Fibroblast of lung (primary cell): ENCODE measurements around the gene BAIAP2. TPM values are rescaled to one million over a fixed set of nuclear protein-coding genes. Genes with fewer than 3 reads are reported as not detected.

ENCODE experiments used
- DNase-seq, 2 donors: peaks; one replicate each; pipeline versions ENCODE4 v3.0.0 to v3.0.0-alpha.2; 2010; ENCODE audit warnings: low read depth in 2 of 2
- H2AFZ ChIP-seq: 2 replicates; pipeline ENCODE4 v1.5.1; 2012; ENCODE audit warnings: low read length, control low read depth, inconsistent platforms
- H3K27ac ChIP-seq: 2 replicates; pipeline ENCODE4 v1.5.1; 2011; ENCODE audit warnings: low read length, control low read depth; ENCODE audit not compliant: insufficient read depth
- H3K27me3 ChIP-seq: 2 replicates; pipeline ENCODE4 v1.5.1; 2011; ENCODE audit warnings: mild to moderate bottlenecking, low read length; ENCODE audit not compliant: control insufficient read depth, insufficient read depth
- H3K36me3 ChIP-seq: 2 replicates; pipeline ENCODE4 v1.5.1; 2011; ENCODE audit warnings: low read length; ENCODE audit not compliant: control insufficient read depth, insufficient read depth
- H3K4me1 ChIP-seq: 2 replicates; pipeline ENCODE4 v1.5.1; 2011; ENCODE audit warnings: low read length; ENCODE audit not compliant: control insufficient read depth, insufficient read depth; ENCODE audit errors: extremely low read depth
- H3K4me2 ChIP-seq: 2 replicates; pipeline ENCODE4 v1.5.1; 2011; ENCODE audit warnings: low read length, control low read depth; ENCODE audit not compliant: insufficient read depth; ENCODE audit errors: extremely low read depth
- H3K4me3 ChIP-seq, 4 experiments: fragments of 200-600 bp in 1 of 4; sonication (generic) in 1 of 4; replicated peaks in 1 of 4; 2 replicates each; pipeline ENCODE4 v1.5.1; 2011 to 2016; ENCODE audit warnings: low read length in 4 of 4, low read depth in 3 of 4, mild to moderate bottlenecking in 3 of 4, control low read depth in 2 of 4, inconsistent platforms in 1 of 4, mixed read lengths in 1 of 4; ENCODE audit not compliant: insufficient read depth in 1 of 4; ENCODE audit errors: control extremely low read depth in 1 of 4
- H3K79me2 ChIP-seq: 2 replicates; pipeline ENCODE4 v1.5.1; 2012; ENCODE audit warnings: mild to moderate bottlenecking, low read length, inconsistent platforms; ENCODE audit not compliant: control insufficient read depth, insufficient read depth
- H3K9ac ChIP-seq: 2 replicates; pipeline ENCODE4 v1.5.1; 2011; ENCODE audit warnings: mild to moderate bottlenecking, low read length, control low read depth; ENCODE audit not compliant: insufficient read depth
- H3K9me3 ChIP-seq: 2 replicates; pipeline ENCODE4 v1.5.1; 2012; ENCODE audit warnings: low read depth, low read length; ENCODE audit not compliant: control insufficient read depth, insufficient read depth
- H4K20me1 ChIP-seq: 2 replicates; pipeline ENCODE4 v1.5.1; 2011; ENCODE audit warnings: low read length; ENCODE audit not compliant: control insufficient read depth, insufficient read depth; ENCODE audit errors: extremely low read depth
- EZH2 ChIP-seq: IDR thresholded peaks from 2 replicates; pipeline ENCODE4 v1.5.1; 2012; ENCODE audit warnings: low read length, control low read depth, mild to moderate bottlenecking; ENCODE audit errors: missing control alignments
- polyA plus RNA-seq, 2 donors: library from polyadenylated mRNA; depleted of rRNA in 1 of 2; stranded (reverse) in 1 of 2; unstranded in 1 of 2; fragments of >200 nt; gene quantifications; 2 replicates each; pipeline ENCODE4 v1.2.1, GENCODE V29; 2011 to 2012; ENCODE audit warnings: missing spikeins in 1 of 2
- total RNA-seq: library from RNA; depleted of rRNA; stranded (reverse); fragments of >200 nt; gene quantifications from 2 replicates; pipeline ENCODE4 v1.2.1, GENCODE V29; 2014
- TF ChIP-seq, protein P1 (sequence below), 2 donors: IDR thresholded peaks in 1 of 2; conservative IDR thresholded peaks in 1 of 2; 1 replicate in 1 of 2; 2 replicates in 1 of 2; pipeline ENCODE4 v1.5.1; 2011 to 2012; ENCODE audit warnings: low read length in 2 of 2, control low read depth in 1 of 2, inconsistent platforms in 1 of 2, low read depth in 1 of 2, mild to moderate bottlenecking in 1 of 2

The BAIAP2 gene
- total and polyA plus RNA-seq, 2 donors (not counting 1 experiment from before 2014, with no cell fraction given) = 6.0 to 13.4 TPM

DNA sequence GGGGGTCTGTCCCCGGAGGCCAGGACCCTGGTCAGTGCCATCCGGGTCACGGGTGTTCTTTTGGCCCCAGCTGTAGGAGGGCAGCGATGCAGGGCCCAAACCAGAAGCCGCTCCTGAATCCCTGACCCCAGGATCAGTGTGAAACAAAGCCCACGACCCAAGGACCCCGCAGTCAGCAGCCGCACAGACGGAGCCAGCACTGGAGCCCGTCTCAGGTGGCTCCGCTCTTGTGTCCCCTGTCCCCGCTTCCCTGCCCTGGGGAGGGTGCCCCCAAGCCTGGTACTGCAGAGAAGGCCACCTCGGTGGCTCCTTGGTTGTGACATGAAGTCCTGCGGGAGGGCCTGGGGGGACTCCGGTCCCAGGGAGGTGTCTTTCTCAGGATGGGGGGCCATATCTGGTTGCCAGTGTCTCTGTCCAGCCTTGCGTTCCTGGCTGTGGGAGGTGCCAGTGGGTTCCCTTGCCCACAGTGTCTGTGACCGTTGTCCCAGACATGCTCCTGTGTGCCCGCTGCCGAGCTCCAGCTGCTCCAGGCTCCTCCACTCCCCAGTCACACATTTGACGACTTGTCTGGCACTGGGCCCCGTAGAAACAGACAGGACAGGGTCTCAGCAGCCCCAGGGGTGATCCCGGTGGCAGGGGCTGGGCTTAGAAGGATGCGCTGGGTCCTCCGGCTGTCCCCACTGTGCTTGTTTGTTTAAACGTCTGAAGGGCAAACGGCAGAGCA, 33.6 kb downstream of the BAIAP2 start:
- H3K27me3 ChIP-seq = no peaks in the 10 kb centered on the region
- H2AFZ ChIP-seq = no peak overlapping the region
- H3K27ac ChIP-seq = no peak overlapping the region
- H3K4me2 ChIP-seq = no peak overlapping the region
- H3K9me3 ChIP-seq = no peaks in the 10 kb centered on the region
- no peaks in the 10 kb centered on the region for H3K36me3 ChIP-seq
- DNase-seq = no peak
- no peaks in the 10 kb centered on the region for H4K20me1 ChIP-seq
- TF ChIP-seq EZH2 = no peak
- TF ChIP-seq, protein P1, sequence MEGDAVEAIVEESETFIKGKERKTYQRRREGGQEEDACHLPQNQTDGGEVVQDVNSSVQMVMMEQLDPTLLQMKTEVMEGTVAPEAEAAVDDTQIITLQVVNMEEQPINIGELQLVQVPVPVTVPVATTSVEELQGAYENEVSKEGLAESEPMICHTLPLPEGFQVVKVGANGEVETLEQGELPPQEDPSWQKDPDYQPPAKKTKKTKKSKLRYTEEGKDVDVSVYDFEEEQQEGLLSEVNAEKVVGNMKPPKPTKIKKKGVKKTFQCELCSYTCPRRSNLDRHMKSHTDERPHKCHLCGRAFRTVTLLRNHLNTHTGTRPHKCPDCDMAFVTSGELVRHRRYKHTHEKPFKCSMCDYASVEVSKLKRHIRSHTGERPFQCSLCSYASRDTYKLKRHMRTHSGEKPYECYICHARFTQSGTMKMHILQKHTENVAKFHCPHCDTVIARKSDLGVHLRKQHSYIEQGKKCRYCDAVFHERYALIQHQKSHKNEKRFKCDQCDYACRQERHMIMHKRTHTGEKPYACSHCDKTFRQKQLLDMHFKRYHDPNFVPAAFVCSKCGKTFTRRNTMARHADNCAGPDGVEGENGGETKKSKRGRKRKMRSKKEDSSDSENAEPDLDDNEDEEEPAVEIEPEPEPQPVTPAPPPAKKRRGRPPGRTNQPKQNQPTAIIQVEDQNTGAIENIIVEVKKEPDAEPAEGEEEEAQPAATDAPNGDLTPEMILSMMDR (conservative IDR thresholded peaks at IDR 0.05 in 1 of 2, IDR thresholded peaks at IDR 0.05 in 1 of 2; ENCODE audit: low read depth in 1 of 2, low read length in 2 of 2) = no peak
- no peaks in the 10 kb centered on the region for H3K79me2 ChIP-seq
- H3K9ac ChIP-seq = no peak overlapping the region
- H3K4me3 ChIP-seq = no peak overlapping the region
- H3K4me1 ChIP-seq = peaks cover 3% of the 10 kb centered on the region

DNA sequence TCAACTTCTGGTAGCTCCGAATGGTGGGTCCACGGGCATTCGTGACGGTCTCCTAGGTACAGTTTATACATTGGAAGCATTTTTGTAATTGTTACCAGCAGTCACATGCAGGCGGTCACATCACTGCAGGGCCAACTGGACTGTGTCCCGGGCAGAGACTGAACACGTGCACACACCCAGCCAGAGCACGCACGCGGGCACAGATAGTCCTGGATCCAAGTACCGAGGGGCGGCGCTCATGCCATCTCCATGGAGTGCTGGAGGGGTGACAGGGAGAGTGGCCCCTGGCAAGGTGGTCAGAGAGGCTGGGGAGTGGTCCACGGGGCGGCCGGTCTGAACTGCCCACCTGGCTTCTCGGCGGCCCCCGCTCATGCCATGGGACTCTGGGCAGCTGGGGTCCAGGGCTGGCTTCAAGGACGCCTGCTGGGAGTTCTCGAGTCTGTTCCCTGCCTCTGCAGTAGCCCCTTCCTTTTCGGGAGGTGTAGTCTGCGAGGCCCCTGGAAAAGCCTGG, 34.2 kb downstream of the BAIAP2 start:
- H2AFZ ChIP-seq = no peak overlapping the region
- no peak overlapping the region for H3K4me3 ChIP-seq
- H3K79me2 ChIP-seq = no peaks in the 10 kb centered on the region
- no peak overlapping the region for H3K4me2 ChIP-seq
- no peak overlapping the region for H3K27ac ChIP-seq
- no peak for TF ChIP-seq EZH2
- TF ChIP-seq, protein P1 (conservative IDR thresholded peaks at IDR 0.05 in 1 of 2, IDR thresholded peaks at IDR 0.05 in 1 of 2; ENCODE audit: low read depth in 1 of 2, low read length in 2 of 2) = no peak
- H3K27me3 ChIP-seq = no peaks in the 10 kb centered on the region
- no peak for DNase-seq
- no peaks in the 10 kb centered on the region for H4K20me1 ChIP-seq
- peaks cover under 1% of the 10 kb centered on the region for H3K4me1 ChIP-seq
- no peaks in the 10 kb centered on the region for H3K36me3 ChIP-seq
- H3K9me3 ChIP-seq = no peaks in the 10 kb centered on the region
- H3K9ac ChIP-seq = no peak overlapping the region

DNA sequence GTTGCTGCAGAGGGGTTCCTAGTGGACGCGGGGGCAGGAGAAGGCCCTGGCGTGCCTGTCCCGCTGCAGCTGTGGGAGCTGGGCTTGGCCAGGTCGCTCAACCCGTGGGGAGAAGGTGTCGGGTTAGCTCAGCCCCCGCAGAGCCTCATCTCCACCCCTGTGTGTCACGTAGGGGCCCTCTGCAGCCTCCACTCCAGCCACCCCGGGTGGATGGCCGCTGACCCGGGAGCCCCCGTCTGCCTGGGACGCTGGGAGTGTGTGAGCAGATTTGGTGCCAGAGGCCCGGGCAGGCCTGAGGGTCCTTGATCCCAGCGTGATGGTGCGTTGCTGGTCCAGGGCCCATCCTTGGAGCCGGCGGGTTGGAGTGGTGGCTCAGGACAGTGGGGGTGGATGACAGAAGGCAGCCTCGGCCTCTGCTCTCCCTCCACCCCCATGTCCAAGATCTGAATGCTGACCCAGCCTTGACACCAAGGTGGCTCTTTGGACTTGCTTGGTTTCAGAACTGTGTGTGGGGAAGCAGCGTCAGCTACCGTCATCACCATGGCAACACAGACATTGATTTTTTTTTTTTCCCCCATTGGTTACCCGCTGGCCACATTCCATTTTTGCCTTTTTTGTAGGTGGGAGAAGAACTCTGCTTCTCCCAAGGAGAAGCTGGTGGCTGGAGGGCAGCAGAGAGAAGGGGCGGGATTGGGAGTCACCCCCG, 35.7 kb downstream of the BAIAP2 start:
- Histone ChIP-seq H3K9ac (no peak overlapping the region), H3K36me3 (no peaks in the 10 kb centered on the region), H3K4me3 (no peak overlapping the region), H2AFZ (no peak overlapping the region), H3K4me2 (no peak overlapping the region), H4K20me1 (no peaks in the 10 kb centered on the region), H3K79me2 (no peaks in the 10 kb centered on the region), H3K9me3 (no peaks in the 10 kb centered on the region), H3K4me1 (no peaks in the 10 kb centered on the region), H3K27ac (no peak overlapping the region), H3K27me3 (no peaks in the 10 kb centered on the region)
- no peak for DNase-seq
- TF ChIP-seq EZH2 = no peak
- TF ChIP-seq, protein P1 (conservative IDR thresholded peaks at IDR 0.05 in 1 of 2, IDR thresholded peaks at IDR 0.05 in 1 of 2; ENCODE audit: low read depth in 1 of 2, low read length in 2 of 2) = no peak
